Left lung (tissue), 14 donors: ENCODE data around the gene CEP295NL. TPM values are rescaled to one million over a fixed set of nuclear protein-coding genes. Genes with fewer than 3 reads are reported as not detected.

Experiments used
- ATAC-seq: fragments of 200-7000 bp; cut with Tn5 transposase; one replicate; pipeline ENCODE4 v1.9.1; 2020; ENCODE audit warnings: moderate library complexity
- DNase-seq, 4 donors: peaks; one replicate each; pipeline ENCODE4 v3.0.0-alpha.2; 2013 to 2020
- H3K27ac ChIP-seq, 2 donors: fragments of 200-600 bp; sonication (generic) in 1 of 2; one replicate each; pipeline versions ENCODE4 v1.5.0 to v1.8.0; 2020 to 2021
- H3K27me3 ChIP-seq, 2 donors: fragments of 200-600 bp; sonication (generic) in 1 of 2; one replicate each; pipeline versions ENCODE4 v1.5.0 to v1.8.0; 2020 to 2021
- H3K36me3 ChIP-seq, 2 donors: fragments of 200-600 bp; sonication (generic) in 1 of 2; one replicate each; pipeline versions ENCODE4 v1.5.0 to v1.8.0; 2020 to 2021
- H3K4me1 ChIP-seq, 2 donors: fragments of 200-600 bp; one replicate each; pipeline ENCODE4 v1.8.0; 2021
- H3K4me3 ChIP-seq, 2 donors: fragments of 200-600 bp; sonication (generic) in 1 of 2; one replicate each; pipeline versions ENCODE4 v1.5.0 to v1.8.0; 2020 to 2021; ENCODE audit warnings: mild to moderate bottlenecking in 1 of 2
- H3K9me3 ChIP-seq, 2 donors: fragments of 200-600 bp; sonication (generic) in 1 of 2; one replicate each; pipeline versions ENCODE4 v1.5.0 to v1.8.0; 2020 to 2021
- CTCF ChIP-seq, 2 donors: fragments of 200-600 bp; sonication (generic) in 1 of 2; IDR thresholded peaks; one replicate each; pipeline versions ENCODE4 v1.5.0 to v1.8.0; 2021; ENCODE audit warnings: antibody characterized with exemption in 2 of 2
- intact Hi-C, 2 donors: fragments of 100-400 bp; cut with DNase I; formaldehyde crosslinking; loops; one replicate each; pipeline versions ENCODE4 v1.11.2 to v1.14.2; 2022
- long read RNA-seq, 12 donors: library from polyadenylated mRNA in 2 of 12; unstranded in 2 of 12; transcript quantifications; one replicate each; pipeline ENCODE4 v2.0.0 and lab custom pipeline, GENCODE V29; 2019 to 2026
- polyA plus RNA-seq, 6 donors: library from polyadenylated mRNA; unstranded; fragments of 120-200 nt; gene quantifications; one replicate each; pipeline ENCODE4 v1.2.1, GENCODE V29; 2013; ENCODE audit not compliant: insufficient read length in 6 of 6
- total RNA-seq, 2 donors: library from RNA; stranded (reverse); fragmentation: NEBNext Ultra II Directional; extraction: Animal tissue kit (Norgen Biotek cat#: 25700); gene quantifications; one replicate each; pipeline ENCODE4 v1.2.1, GENCODE V29; 2021
- donor health status: DM: no; HTN: yes; CAD: no.
- donor health status: DM: no; HTN: no; CAD: no.

Gene CEP295NL, protein sequence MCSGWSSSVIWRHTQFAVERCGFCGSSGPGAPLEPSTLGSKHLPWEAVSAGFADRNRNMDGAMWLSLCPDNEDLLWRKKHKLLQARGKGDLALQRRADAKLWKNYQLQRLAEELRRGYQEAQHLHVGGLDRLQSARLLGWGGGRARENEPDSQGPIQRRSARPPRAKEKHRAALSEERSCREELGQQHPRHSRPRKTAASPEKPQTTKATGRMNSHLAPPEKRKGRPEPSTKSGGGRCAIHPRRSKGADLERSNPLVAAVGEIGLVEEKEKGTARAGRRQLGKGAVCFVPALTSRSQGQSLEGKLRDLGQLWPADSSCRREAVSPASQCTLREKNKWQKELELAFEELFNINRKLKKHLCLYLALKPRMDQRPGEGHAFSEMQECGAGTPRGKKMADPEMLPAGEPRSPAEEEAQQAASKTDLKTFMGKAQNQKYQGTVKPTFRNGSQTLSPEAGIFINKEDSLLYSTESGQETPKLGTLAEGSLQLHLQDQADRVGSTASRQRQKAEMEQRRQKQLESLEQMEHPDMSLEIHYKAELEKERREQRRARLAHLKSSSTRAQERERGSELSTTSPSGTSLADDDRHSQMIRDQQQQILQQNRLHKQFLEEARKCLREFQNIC
- total RNA-seq (1 to 10 TPM; 1.6 to 6.6 TPM), polyA plus RNA-seq (1 to 10 TPM in 1 of 6 donors, under 1 TPM in 5; 0.37 to 1.6 (median 0.58) TPM)
- long read RNA-seq, donor 1: 0 reads
- long read RNA-seq, donor 2: 0 reads
- long read RNA-seq, donor 3: 0 reads
- long read RNA-seq, donor 4: 0 reads
- long read RNA-seq, donor 5: 0 reads
- long read RNA-seq, donor 6: 0 reads
- long read RNA-seq, donor 7: 0 reads
- long read RNA-seq, donor 8: 0 reads
- long read RNA-seq, donor 9: 0 reads
- long read RNA-seq, donor 10: 0 reads
- long read RNA-seq, donor 11: 0 reads
- long read RNA-seq, donor 12: 0 reads

DNA sequence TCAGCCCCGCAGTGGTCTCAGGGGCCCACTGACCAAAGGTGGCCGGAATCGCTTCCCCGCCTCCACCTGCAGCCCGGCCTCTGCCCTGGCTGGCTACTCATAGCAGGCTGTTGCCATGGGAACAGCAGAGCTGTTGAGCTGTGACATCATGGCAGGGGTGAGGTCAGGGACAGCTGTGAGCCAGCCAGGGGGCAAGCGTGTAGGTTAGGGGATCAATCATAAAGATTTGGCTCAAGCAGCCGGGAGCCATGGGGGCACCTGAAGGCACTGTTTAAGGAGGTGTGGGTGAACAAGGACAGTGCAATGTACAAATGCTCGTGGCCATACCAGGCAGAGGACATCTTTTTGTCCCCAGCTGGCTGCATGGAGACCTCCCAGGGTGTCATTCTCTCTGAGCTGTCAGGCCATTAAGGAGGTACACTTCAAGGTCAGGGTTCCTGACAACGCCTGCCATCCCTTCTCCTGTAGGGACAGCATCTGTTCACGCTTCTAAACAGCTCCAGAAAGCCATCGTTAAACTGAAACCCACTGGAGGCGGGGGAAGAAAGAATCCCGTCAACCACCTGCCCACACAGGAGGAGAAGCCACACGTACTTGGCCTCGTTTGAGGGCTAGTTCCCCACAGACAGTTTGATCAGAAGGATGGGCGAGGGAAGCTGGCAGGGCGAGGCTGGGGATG is at the start of gene CEP295NL:
CEP295NL (minus strand) TSS at position 101 of the 679 bp plus-strand sequence. CDS start 1,373 bp downstream, outside the sequence.
- intact Hi-C loops: no loop called here
- Histone ChIP-seq H3K4me1 (peaks cover 7 to 22% of the 10 kb centered on the region in 2 donors), H3K27ac (no peak within 1 kb of the TSS), H3K9me3 (no peaks in the 10 kb centered on the region), H3K36me3 (peaks cover 0 to 12% of the 10 kb centered on the region in 2 donors), H3K4me3 (no peak within 1 kb of the TSS), H3K27me3 (no peaks in the 10 kb centered on the region)
- TF ChIP-seq CTCF (IDR thresholded peaks at IDR 0.05): no peak
- ATAC-seq (no peak), DNase-seq (no peak)

DNA sequence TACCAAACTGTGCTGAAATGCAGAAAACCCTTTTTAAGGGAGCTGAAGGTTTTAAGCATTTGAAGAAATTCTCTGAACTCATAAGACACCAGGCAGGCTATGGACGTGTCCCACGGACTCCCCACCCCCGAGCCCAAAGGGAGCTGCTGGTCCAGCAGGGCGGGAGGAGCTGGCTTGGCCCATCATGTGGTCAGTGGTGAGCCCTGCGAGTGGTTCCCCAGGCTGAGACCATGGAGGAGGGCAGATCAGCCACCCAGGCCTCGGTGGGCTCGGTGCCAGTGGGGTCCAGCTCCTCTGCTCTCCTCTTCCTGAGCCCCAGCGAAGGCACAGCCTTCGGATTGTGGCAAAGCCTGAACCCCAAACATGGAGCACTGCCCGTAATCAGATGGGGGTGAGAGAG is 49.7 kb upstream of the CEP295NL start:
- no peak for TF ChIP-seq CTCF (IDR thresholded peaks at IDR 0.05)
- no peaks in the 10 kb centered on the region for H3K36me3 ChIP-seq
- ATAC-seq (no peak), DNase-seq (no peak)
- H3K4me1 ChIP-seq: no peaks in the 10 kb centered on the region
- H3K4me3 ChIP-seq: no peak overlapping the region
- no peak overlapping the region for H3K27ac ChIP-seq
- intact Hi-C loops: no loop called here
- peaks cover 2 to 21% of the 10 kb centered on the region in 2 donors for H3K9me3 ChIP-seq
- no peaks in the 10 kb centered on the region for H3K27me3 ChIP-seq

- no peak overlapping the region for H3K27ac ChIP-seq
- DNase-seq (peak in 1 of 4 donors; percentile 73), ATAC-seq (peak; percentile 23)
- H3K4me1 ChIP-seq: no peaks in the 10 kb centered on the region
- no peaks in the 10 kb centered on the region for H3K36me3 ChIP-seq
- H3K9me3 ChIP-seq: peaks cover 2 to 21% of the 10 kb centered on the region in 2 donors
- TF ChIP-seq CTCF (IDR thresholded peaks at IDR 0.05): no peak
- H3K4me3 ChIP-seq: no peak overlapping the region
- intact Hi-C loops: no loop called here
- no peaks in the 10 kb centered on the region for H3K27me3 ChIP-seq
These were observed 49.1 kb upstream of the CEP295NL start for GRCh38 chr17:78951967-78952551.

DNA sequence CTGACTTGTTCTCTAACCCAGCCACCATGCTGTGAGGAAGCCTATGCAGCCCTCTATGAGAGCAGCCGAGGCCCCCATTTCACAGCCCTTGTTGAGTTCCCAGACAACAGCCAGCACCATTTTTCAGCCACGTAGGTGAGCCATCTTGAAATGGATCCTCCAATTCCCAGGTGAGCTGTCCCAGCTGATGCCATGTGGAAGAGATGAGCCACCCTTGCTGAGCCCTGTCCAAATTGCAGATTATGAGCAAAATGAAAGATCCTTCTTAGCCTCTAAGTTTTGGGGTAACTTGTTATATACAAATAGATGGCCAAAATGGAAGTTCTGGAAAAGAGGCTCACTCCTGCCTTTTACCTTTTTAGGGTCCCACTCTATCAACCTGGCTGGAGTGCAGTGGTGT is 47.9 kb upstream of the CEP295NL start:
- no peak for TF ChIP-seq CTCF (IDR thresholded peaks at IDR 0.05)
- Histone ChIP-seq H3K9me3 (peaks cover 2 to 21% of the 10 kb centered on the region in 2 donors), H3K4me1 (no peaks in the 10 kb centered on the region), H3K27ac (no peak overlapping the region), H3K27me3 (no peaks in the 10 kb centered on the region), H3K4me3 (no peak overlapping the region), H3K36me3 (no peaks in the 10 kb centered on the region)
- DNase-seq: no peak
- no peak for ATAC-seq
- intact Hi-C loops: no loop called here
